Heart left ventricle (tissue), 13 donors: Measurements from ENCODE around the gene UMODL1.

Experiments
- POLR2A ChIP-seq, 2 donors: fragments of 450-650 bp; IDR thresholded peaks; one replicate each; pipeline ENCODE4 v1.6.1; 2017; ENCODE audit warnings: antibody characterized with exemption in 2 of 2, mild to moderate bottlenecking in 2 of 2, moderate library complexity in 2 of 2
- TF ChIP-seq, protein P1 (sequence below), 12 donors: fragments of 200-600 bp; sonication (generic) in 4 of 12; IDR thresholded peaks; one replicate each; pipeline versions ENCODE4 v1.5.0 to v1.8.0; 2018 to 2022; ENCODE audit warnings: antibody characterized with exemption in 12 of 12, mild to moderate bottlenecking in 5 of 12
- donor health status: ischemic (EF 13 %, LVEDD 7.1; RV severe dilation, severe dysfunction).
- donor health status: DM: no; HTN: yes; CAD: no.
- donor health status: DM: no; HTN: no; CAD: no.
- donor health status: ischemic (EF 25% LVEDD 6.9; RV normal size, moderate dysfunction).
- donor health status: ischemic (EF 25% LVEDD 5.7; RV mildly dilated, moderate dysfunction).
- donor health status: ischemic (EF 35%, LVEDD 5.7; RV mildly dilated, moderate dysfunction).
- donor health status: nonischemic (EF 11% LVEDD 7.7; RV severe dilation, severe dysfunction).
- donor health status: DM: yes; HTN: yes; CAD: no.
- donor health status: PGD.
- donor health status: ischemic (EF 29% LVEDD 5.4; RV normal size, mild dysfunction).
- donor health status: nonischemic (EF 23%, LVEDD 6.1; RV moderate dilation, normal function).

DNA sequence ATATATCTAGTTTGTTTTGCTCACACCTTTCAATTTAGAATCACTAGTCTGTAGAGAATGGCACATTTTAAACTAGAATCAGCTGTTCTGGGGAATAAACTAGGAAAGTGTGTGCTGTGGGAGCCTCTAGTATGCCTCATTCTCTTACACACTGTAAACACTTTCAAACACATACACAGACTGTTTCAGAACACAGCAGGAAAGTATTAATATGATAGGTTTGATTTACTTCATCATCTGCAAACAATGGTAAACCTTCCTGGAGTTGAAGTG lies 80.8 kb downstream of the UMODL1 start:
- TF ChIP-seq, protein P1, sequence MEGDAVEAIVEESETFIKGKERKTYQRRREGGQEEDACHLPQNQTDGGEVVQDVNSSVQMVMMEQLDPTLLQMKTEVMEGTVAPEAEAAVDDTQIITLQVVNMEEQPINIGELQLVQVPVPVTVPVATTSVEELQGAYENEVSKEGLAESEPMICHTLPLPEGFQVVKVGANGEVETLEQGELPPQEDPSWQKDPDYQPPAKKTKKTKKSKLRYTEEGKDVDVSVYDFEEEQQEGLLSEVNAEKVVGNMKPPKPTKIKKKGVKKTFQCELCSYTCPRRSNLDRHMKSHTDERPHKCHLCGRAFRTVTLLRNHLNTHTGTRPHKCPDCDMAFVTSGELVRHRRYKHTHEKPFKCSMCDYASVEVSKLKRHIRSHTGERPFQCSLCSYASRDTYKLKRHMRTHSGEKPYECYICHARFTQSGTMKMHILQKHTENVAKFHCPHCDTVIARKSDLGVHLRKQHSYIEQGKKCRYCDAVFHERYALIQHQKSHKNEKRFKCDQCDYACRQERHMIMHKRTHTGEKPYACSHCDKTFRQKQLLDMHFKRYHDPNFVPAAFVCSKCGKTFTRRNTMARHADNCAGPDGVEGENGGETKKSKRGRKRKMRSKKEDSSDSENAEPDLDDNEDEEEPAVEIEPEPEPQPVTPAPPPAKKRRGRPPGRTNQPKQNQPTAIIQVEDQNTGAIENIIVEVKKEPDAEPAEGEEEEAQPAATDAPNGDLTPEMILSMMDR (IDR thresholded peaks at IDR 0.05), result no peak
- TF ChIP-seq POLR2A (IDR thresholded peaks at IDR 0.05), result no peak
